Stomach (tissue), 9 donors: ENCODE measurements around the gene PC. TPM values are rescaled to one million over a fixed set of nuclear protein-coding genes. Genes with fewer than 3 reads are reported as not detected.
A peak's percentile ranks its signal among the peaks of the same experiment; 100 is the strongest.

Source experiments
- DNase-seq, 2 donors: peaks; one replicate each; pipeline versions ENCODE4 v3.0.0 to v3.0.0-alpha.2; 2013 to 2019
- H3K27ac ChIP-seq, 5 donors: fragments of 200-600 bp in 4 of 5; sonication (generic) in 4 of 5; one replicate each; pipeline ENCODE4 v1.5.1; 2013 to 2019; ENCODE audit warnings: mild to moderate bottlenecking in 1 of 5, moderate library complexity in 1 of 5
- H3K27me3 ChIP-seq, 3 donors: fragments of 200-600 bp; sonication (generic); one replicate each; pipeline ENCODE4 v1.5.1; 2017 to 2019; ENCODE audit warnings: mixed run types in 1 of 3
- H3K36me3 ChIP-seq, 4 donors: fragments of 200-600 bp; sonication (generic); 1 replicate in 3 of 4; 2 replicates in 1 of 4; pipeline ENCODE4 v1.5.1; 2016 to 2019
- H3K4me1 ChIP-seq, 4 donors: fragments of 200-600 bp; sonication (generic); one replicate each; pipeline ENCODE4 v1.5.1; 2016 to 2019
- H3K4me3 ChIP-seq, 4 donors: fragments of 200-600 bp; sonication (generic) in 3 of 4; one replicate each; pipeline ENCODE4 v1.5.1; 2016 to 2019; ENCODE audit warnings: mild to moderate bottlenecking in 1 of 4
- H3K9me3 ChIP-seq, 4 donors: fragments of 200-600 bp; sonication (generic); one replicate each; pipeline ENCODE4 v1.5.1; 2016 to 2019
- EP300 ChIP-seq: sonication (generic); formaldehyde crosslinking; IDR thresholded peaks from one replicate; pipeline ENCODE4 v1.6.1; 2017; ENCODE audit warnings: antibody characterized with exemption
- POLR2A ChIP-seq, 4 donors: fragments of 450-650 bp; IDR thresholded peaks; one replicate each; pipeline ENCODE4 v1.6.1; 2016; ENCODE audit warnings: antibody characterized with exemption in 4 of 4, control low read depth in 2 of 4, mild to moderate bottlenecking in 1 of 4, moderate library complexity in 1 of 4
- POLR2AphosphoS5 ChIP-seq, 3 donors: sonication (generic); formaldehyde crosslinking; IDR thresholded peaks; one replicate each; pipeline ENCODE4 v1.6.1; 2016; ENCODE audit warnings: antibody characterized with exemption in 3 of 3
- WGBS, 5 donors: extraction: QIAGEN DNeasy Blood & Tissue Kit in 3 of 5; methylation state at CpG; one replicate each; pipeline versions ENCODE4 v1.1.5 to v1.1.7; 2013 to 2018; 5-methylcytosine and 5-hydroxymethylcytosine counted together
- intact Hi-C: fragments of 100-400 bp; cut with DNase I; formaldehyde crosslinking; loops from one replicate; pipeline ENCODE4 v1.15.1; 2023; ENCODE audit warnings: low total_unique reads
- polyA plus RNA-seq, 3 donors: library from polyadenylated mRNA; stranded (reverse); fragments of 200-250 nt; gene quantifications; one replicate each; pipeline ENCODE4 v1.2.3, GENCODE V29; 2013
- total RNA-seq, 5 donors: library from RNA; depleted of rRNA; stranded (reverse); fragments of >200 nt; gene quantifications; one replicate each; pipeline versions ENCODE4 v1.1.0 to v1.2.3, GENCODE V29; 2014 to 2016
- TF ChIP-seq, protein P1 (sequence below), 7 experiments: fragments of 450-650 bp in 4 of 7; fragments of 200-600 bp in 3 of 7; sonication (generic) in 3 of 7; IDR thresholded peaks; one replicate each; pipeline ENCODE4 v1.5.1; 2016 to 2019; ENCODE audit warnings: antibody characterized with exemption in 7 of 7, control low read depth in 2 of 7, mild to moderate bottlenecking in 1 of 7
- donor health status: healthy with polysubstance abuse.
- donor health status: Bipolar disorder and iron deficiency.
- donor health status: healthy.

PC gene
- total and polyA plus RNA-seq, 8 donors = 0.58 to 86.0 (median 22.3) TPM

DNA sequence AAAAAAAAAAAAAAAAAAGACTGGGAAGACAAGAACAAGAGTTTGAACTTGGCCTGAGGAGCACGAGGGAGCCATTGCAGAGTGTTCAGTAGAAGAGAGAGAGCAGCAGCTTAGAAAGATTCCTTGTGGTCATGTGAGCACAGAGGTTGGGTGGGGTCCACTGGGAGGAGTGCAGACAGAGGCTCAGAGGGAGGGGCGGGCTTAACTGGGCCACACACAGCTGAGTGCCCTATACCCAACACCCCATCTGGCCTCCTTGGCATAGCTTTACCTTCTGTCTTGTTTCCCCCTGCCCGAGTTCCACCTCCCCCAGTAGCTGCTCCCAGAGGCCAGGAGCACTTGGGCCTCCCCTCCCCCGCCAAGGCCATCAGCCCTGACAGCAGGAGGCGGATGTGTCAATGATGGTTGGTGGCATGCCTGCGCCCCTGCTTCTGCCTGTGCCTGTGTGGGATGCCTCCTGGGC, 29.0 kb upstream of the PC start:
- Histone ChIP-seq H3K36me3 (no peaks in the 10 kb centered on the region), H3K4me3 (no peak overlapping the region), H3K27ac (no peak overlapping the region), H3K27me3 (no peaks in the 10 kb centered on the region), H3K9me3 (no peaks in the 10 kb centered on the region), H3K4me1 (peaks cover 15 to 36% (median 18%) of the 10 kb centered on the region in 4 donors)
- DNase-seq = peak in 1 of 2 donors; percentile 20
- intact Hi-C loops = no loop called here
- WGBS, 5 donors = 74 to 91% (median 86%) methylated on average over 6 of the region's 6 CpGs
- TF ChIP-seq POLR2AphosphoS5 (IDR thresholded peaks at IDR 0.05) (no peak), POLR2A (IDR thresholded peaks at IDR 0.05) (no peak), EP300 (no peak)
- TF ChIP-seq, protein P1, sequence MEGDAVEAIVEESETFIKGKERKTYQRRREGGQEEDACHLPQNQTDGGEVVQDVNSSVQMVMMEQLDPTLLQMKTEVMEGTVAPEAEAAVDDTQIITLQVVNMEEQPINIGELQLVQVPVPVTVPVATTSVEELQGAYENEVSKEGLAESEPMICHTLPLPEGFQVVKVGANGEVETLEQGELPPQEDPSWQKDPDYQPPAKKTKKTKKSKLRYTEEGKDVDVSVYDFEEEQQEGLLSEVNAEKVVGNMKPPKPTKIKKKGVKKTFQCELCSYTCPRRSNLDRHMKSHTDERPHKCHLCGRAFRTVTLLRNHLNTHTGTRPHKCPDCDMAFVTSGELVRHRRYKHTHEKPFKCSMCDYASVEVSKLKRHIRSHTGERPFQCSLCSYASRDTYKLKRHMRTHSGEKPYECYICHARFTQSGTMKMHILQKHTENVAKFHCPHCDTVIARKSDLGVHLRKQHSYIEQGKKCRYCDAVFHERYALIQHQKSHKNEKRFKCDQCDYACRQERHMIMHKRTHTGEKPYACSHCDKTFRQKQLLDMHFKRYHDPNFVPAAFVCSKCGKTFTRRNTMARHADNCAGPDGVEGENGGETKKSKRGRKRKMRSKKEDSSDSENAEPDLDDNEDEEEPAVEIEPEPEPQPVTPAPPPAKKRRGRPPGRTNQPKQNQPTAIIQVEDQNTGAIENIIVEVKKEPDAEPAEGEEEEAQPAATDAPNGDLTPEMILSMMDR (IDR thresholded peaks at IDR 0.05) = no peak

DNA sequence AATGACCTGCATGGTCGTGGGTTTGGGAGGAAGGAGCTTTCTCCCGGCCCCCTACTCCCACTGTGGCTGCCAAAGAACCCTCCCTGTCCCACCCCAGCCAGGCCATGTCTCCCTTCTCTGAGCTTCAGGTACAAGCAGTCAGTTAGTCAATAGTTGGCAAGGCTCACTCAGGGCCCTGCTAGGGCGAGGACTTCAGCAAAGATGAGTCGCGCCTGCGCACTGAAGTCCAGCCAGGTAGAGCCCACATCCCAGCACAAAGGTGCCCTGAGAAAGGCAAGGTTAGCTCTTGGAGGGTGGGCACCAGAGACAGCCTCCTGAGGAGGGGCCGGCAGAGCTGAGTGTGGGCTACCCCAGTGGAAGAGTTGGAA, 28.0 kb upstream of the PC start:
- Histone ChIP-seq H3K36me3 (no peaks in the 10 kb centered on the region), H3K27ac (peak overlapping the region in 2 of 5 donors; percentile 13 to 40), H3K27me3 (no peaks in the 10 kb centered on the region), H3K4me3 (no peak overlapping the region), H3K9me3 (no peaks in the 10 kb centered on the region), H3K4me1 (peaks cover 15 to 47% (median 23%) of the 10 kb centered on the region in 4 donors)
- intact Hi-C loops = no loop called here
- peak in 1 of 2 donors; percentile 41 for DNase-seq
- 56 to 80% (median 61%) methylated on average over 6 to 7 of the region's 7 CpGs for WGBS, 5 donors
- TF ChIP-seq, protein P1 (IDR thresholded peaks at IDR 0.05) = no peak
- TF ChIP-seq EP300 = no peak
- TF ChIP-seq POLR2AphosphoS5 (IDR thresholded peaks at IDR 0.05) = no peak
- TF ChIP-seq POLR2A (IDR thresholded peaks at IDR 0.05) = no peak

DNA sequence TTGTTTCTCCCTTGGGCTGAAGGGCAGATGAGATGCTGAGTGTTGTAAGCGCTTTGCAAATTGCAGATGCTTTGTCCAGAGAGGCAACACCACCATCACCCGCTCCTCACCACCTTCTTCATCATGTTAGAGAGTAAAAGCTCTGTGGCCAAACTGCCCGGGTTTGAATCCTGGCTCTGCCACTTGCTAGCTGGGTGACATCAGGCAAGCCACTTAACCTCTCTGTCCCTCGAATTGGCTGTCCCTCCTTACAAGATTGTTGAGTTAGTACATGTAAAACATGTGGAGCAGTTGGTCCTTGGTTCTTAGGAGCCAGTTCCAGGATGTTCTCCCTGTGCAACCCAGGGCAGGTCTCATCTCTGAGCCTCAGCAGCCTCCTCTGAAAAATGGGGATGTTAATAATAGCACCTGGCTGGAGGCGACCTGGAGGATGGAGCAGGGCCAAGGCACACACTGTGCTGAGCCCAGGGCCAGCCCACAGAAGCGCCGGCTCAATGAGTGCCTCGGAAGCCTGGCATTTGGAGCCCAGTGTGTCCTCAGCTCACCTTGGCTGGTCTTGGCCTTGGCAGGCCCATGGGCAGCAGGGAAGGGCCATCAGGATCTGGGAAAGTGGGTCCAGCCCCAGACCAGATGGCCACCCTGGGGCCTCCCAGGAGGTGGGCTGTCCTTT, 27.5 kb upstream of the PC start:
- no peaks in the 10 kb centered on the region for H3K36me3 ChIP-seq
- TF ChIP-seq, protein P1 (IDR thresholded peaks at IDR 0.05) = no peak
- TF ChIP-seq POLR2A (IDR thresholded peaks at IDR 0.05) (no peak), POLR2AphosphoS5 (IDR thresholded peaks at IDR 0.05) (no peak), EP300 (no peak)
- H3K27me3 ChIP-seq = no peaks in the 10 kb centered on the region
- peak overlapping the region in 2 of 5 donors; percentile 13 to 40 for H3K27ac ChIP-seq
- 56 to 76% (median 60%) methylated on average over 5 to 8 of the region's 8 CpGs for WGBS, 5 donors
- intact Hi-C loops = no loop called here
- peak in 1 of 2 donors; percentile 88 for DNase-seq
- no peak overlapping the region for H3K4me3 ChIP-seq
- no peaks in the 10 kb centered on the region for H3K9me3 ChIP-seq
- H3K4me1 ChIP-seq = peaks cover 15 to 47% (median 23%) of the 10 kb centered on the region in 4 donors

DNA sequence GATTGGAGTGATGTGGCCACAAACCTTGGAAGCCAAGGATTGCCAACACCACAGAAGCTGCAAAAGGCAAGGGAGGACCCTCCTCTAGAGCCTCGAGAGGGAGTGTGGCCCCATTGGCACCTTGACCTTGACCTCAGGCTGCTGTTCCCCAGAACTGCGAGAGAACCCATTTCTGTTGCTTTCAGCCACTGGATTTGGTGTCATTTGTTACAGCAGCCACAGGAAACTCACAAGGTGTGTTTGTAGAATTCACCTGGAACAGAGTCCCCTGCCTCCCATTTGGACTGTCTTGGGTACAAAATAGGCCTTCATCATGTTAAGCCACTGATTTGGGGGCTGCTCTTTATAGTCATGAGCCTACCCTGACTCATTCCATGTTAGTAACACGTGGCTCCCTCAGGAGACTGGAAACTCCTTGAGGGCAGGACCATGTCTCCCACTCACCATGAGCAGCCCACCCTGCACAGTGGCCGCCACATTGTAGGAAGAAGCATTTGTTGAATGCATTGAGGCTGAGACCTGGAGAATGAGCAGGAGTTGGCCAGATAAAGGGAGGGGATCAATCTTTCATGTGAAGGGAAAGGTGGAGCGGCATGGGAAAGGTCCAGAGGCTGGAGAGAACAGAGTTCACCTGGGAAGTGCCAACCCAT, 25.2 kb upstream of the PC start:
- Histone ChIP-seq H3K9me3 (peaks cover 7 to 15% (median 11%) of the 10 kb centered on the region in 4 donors), H3K27me3 (no peaks in the 10 kb centered on the region), H3K4me3 (no peak overlapping the region), H3K4me1 (peaks cover 15 to 47% (median 23%) of the 10 kb centered on the region in 4 donors), H3K27ac (no peak overlapping the region), H3K36me3 (no peaks in the 10 kb centered on the region)
- intact Hi-C loops = no loop called here
- TF ChIP-seq POLR2A (IDR thresholded peaks at IDR 0.05) = no peak
- no peak for TF ChIP-seq EP300
- TF ChIP-seq, protein P1 (IDR thresholded peaks at IDR 0.05) = no peak
- TF ChIP-seq POLR2AphosphoS5 (IDR thresholded peaks at IDR 0.05) = no peak
- WGBS, 5 donors = 83 to 93% (median 88%) methylated on average over 5 of the region's 5 CpGs
- no peak for DNase-seq
